Activated T-cell treated with anti-CD3 and anti-CD28 coated beads for 48 hours (primary cell): Measurements from ENCODE around the gene UBL5.
"Not testable (repeated sequence)": the region's sequence is repeated elsewhere in the genome, so short reads cannot be mapped to it uniquely, and the experiment has no call there.

Source experiments
- DNase-seq: peaks from one replicate; pipeline ENCODE4 v3.0.0-alpha.2; 2020; ENCODE audit warnings: low read depth

The UBL5 gene

DNA sequence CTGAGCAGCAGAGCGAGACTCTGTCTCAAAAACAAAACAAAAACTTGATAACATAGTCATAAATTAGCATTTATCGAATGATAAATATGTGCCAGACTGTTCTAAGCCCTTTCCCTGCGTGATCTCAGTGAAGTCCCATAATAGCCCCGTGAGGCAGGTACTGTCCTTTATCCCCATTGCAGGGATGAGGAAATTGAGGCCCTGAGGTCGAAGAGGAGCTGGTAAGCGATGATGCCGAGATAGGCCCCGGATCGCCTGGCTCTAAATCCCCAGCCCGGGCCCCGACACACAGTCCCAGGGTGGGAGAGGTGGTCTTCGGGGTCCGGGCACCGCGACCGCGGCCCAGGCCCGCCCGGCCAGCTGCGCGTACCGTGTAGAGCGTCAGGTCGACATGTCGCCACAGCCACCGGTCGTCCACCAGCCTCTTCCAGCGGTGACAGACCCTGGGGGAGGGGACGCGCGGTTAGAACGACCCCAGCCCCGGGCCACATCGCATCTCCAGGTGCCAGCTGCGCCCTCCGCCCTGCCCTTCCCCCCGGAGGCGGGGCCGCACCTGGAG is 9.5 kb upstream of the UBL5 start:
- DNase-seq = no peak

DNA sequence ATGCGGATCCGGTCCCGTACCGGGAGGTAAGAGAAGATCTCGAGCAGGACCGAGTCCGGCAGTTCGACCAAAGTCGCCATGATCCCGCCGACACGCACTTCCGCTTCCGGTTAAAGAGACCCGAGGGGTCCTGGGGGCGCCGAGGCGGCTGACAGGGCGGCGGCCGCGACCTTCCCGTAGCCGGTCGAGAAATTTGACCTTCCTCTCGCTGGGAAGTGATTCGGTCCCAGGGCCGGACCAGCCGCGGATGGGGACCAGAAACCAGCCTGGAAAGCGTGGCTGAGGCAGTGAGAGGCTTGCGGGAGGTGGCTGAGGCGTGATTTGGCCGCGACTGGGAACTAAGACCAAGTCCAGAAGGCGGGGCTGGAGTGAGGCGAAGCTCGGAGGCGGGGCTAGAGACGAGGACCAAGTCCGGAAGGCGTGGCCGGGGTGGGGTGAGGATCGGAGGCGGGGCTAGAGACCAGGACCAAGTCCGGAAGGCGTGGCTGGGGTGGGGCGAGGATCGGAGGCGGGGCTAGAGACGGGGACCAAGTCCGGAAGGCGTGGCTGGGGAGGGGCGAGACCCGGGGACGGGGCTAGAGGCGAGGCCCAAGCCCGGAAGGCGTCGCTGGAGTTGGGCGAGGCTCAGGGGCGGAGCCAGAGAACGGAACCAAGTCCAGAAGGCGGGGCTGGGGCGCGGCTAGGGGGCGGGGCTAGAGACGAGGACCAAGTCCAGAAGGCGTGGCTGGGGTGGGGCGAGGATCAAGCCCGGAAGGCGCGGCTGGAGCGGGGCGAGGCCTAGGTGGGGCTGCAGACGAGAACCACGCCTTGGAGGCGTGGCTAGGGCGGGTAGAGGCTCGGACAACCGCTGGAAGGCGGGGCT is 8.8 kb upstream of the UBL5 start, which contains the start of gene FBXL12:
FBXL12 (minus strand) TSS at position 346 of the 862 bp plus-strand sequence; CDS start at position 80, 266 bp downstream.
- peak; percentile 100 for DNase-seq

DNA sequence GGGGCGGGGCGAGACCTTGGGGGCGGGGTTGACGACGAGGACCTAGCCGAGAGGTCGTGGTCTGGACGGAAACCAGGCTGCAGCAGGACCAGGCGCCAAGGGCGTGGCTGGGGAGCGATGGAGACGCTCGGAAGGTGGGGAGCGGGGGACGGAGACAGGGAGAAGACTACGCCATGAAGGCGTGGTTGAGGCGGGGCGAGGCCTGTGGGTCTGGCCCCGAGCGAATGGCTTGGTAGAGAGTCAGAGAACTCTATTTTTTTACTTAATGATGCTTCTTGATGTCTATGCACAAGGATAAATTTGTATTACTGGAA is 8.2 kb upstream of the UBL5 start:
- no peak for DNase-seq

DNA sequence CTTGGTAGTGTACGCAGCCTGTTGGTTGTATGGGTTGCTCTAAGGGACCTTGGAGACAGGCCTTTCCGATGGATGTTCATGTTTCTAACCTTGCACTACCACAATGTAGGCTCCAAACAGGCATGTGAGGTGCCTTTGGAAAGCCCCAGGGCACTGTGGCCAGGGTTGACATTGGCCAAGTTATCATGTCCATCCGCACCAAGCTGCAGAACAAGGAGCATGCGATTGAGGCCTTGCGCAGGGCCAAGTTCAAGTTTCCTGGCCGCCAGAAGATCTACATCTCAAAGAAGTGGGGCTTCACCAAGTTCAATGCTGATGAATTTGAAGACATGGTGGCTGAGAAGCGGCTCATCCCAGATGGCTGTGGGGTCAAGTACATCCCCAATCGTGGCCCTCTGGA is 7.7 kb upstream of the UBL5 start:
- DNase-seq = not testable (repeated sequence)

DNA sequence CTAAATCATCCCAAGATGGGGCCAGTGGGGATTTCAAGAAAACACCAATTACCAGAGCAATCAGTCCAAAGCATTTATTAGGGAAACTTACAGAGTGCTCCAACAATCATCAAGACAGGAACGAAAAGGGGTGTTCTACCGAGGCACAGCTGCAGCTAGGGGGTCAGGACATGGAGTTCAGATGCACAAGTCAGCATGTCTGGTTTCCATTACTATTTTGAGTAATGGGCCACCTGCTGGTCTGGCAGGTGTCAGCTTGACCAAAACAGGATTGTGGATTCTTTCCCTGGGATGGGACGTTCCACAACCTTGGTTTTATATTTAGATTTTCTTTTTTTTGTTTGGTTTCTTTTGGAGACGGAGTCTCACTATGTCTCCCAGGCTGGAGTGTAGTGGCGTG is 3.9 kb upstream of the UBL5 start:
- no peak for DNase-seq

DNA sequence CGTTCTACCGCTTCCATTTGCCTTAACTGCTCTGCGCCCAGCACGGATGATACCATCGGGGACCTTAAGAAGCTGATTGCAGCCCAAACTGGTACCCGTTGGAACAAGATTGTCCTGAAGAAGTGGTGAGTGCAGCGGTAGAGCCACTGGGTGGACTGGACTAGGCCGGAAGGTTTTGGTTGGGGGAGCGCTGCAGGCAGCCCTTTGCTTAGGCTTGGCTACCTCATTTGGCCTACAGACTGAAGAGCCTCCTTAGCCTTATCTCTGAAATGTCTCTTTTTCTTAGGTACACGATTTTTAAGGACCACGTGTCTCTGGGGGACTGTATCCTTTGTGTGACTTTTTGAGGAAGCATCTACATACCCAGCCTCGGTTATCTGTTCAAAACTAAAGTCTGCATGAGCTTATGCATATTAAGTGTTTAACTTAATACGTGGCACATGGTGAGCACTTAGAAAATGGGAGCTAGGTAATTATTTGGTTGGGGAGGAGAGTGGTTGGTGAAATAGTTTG is 889 bp downstream of the UBL5 start:
- DNase-seq = no peak

DNA sequence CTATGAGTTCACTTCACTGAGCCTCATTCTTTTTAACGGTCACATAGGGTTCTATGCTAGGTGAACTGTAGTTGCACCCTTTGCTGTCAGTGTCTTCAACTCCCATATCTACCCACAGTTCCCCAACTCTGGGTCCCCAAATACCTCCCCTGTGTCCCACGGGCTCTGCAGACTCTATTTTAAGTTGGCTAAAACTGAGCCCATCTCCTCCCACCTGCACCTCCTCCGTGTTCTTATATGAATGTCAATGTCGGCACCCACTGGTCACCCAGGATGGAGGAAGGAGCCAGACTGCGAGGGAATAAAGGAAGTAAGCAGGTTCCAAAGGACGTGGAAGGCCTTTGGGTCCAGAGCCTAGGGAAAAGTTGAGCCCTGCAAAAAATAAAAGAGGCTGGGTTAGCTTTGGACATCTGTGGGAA is 6.6 kb downstream of the UBL5 start:
- DNase-seq = no peak

DNA sequence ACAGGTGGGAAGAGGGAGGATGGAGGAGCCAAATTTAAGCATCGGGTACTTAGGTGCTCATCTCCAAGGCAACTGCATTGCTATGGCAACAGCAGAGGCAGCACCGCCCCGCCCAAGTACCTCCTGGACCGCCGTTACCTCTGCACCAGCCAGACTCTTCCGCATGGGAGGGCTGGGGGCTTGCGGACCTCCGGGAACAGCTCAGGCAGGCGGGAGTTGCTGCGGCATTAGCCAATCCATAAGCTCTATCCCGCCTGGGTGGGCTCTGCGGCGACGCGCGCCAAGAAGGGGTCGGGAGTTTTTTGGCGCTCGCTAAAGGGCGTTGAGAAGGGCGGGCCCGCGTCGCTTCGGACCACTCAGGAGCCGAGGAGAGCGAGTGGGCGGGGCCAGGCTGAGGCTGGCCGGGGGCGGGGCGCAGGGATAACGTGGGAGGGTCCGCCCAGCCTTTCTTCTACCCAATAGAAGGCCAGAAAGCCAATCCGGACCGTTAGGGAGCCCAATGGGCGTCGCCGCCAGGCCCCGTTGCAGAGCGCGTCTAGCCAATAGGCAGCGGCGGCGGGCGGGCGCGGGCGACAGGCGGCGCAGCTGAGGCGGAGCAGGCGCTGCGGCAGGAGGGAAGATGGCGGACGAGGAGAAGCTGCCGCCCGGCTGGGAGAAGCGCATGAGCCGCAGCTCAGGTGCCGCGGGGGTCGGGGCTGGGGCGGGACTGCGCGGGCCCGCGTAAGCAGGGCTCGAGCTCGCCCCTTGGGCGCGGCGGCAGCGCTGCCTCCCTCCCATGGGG is 7.2 kb downstream of the UBL5 start, which contains the start of gene PIN1:
PIN1 (plus strand) TSS at position 593 of the 781 bp plus-strand sequence; CDS start at position 620, 27 bp downstream.
- DNase-seq = peak; percentile 99

DNA sequence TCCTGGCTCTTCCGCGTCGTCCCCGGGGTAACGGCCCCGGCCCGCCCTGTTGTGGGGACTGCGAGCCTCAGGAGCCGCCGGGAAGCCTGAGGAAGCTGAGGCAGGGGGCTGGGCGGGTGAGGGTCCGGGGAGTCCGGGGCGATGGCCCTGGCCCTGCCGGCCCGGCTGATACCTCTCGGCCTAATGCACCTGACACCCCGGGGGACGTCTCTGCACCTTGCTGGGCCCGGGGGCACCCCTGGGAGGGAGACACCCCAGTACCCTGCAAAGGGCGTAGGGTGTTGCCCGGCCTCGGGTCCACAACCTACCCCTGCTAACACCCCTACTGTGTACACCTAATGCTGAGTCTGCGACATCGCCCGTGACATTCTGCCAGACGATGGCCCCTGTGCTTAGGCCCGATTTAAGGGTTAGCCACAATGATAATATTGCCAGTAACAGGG is 7.8 kb downstream of the UBL5 start:
- DNase-seq = no peak

DNA sequence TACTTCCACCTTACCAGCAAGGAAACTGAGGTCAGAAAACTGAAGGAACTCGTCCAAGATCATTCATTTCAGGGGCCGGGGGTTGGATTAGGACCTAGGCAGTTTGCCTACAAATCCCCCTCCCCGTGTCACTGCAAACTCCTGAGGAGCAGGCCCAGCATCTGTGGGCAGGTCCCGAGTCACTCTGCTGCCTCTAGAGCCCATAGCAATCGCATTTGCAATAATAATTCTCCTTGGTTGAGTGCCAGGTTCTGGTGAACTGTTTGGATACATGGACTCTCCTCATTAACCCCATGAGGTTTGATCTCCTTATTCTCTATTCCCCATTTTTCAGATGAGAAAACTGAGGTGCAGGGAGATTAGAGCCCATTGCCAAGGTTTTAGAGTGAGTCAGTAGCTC is 8.3 kb downstream of the UBL5 start:
- no peak for DNase-seq

DNA sequence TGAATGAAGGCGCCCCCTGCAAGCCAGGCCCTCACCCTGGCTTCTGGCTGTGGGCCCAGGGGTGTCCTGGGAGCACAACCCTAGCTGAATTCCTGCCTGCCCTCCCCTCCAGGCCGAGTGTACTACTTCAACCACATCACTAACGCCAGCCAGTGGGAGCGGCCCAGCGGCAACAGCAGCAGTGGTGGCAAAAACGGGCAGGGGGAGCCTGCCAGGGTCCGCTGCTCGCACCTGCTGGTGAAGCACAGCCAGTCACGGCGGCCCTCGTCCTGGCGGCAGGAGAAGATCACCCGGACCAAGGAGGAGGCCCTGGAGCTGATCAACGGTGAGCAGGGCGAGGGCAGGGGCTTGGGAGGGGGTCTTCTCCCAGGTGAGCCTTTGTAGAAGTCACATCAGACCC is 10.6 kb downstream of the UBL5 start:
- DNase-seq = no peak

DNA sequence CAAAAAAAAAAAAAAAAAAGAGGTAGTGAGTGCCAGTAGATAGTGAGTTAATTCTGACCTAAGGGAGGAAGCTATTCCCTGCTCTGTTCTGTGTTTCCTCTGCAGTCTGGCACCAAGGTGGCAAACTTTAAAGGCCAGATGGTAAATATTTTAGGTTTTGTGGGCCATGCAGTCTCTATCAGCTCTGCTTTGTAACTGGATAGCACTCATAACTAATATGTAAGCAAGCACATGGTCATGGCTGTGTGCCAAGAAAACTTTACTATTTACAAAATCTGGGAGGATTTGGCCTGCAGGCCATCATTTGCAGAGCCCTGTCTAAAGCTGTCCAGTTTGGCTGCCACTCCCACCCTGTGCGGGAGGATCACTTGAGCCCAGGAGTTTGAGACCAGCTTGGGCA is 11.7 kb downstream of the UBL5 start:
- DNase-seq = no peak

DNA sequence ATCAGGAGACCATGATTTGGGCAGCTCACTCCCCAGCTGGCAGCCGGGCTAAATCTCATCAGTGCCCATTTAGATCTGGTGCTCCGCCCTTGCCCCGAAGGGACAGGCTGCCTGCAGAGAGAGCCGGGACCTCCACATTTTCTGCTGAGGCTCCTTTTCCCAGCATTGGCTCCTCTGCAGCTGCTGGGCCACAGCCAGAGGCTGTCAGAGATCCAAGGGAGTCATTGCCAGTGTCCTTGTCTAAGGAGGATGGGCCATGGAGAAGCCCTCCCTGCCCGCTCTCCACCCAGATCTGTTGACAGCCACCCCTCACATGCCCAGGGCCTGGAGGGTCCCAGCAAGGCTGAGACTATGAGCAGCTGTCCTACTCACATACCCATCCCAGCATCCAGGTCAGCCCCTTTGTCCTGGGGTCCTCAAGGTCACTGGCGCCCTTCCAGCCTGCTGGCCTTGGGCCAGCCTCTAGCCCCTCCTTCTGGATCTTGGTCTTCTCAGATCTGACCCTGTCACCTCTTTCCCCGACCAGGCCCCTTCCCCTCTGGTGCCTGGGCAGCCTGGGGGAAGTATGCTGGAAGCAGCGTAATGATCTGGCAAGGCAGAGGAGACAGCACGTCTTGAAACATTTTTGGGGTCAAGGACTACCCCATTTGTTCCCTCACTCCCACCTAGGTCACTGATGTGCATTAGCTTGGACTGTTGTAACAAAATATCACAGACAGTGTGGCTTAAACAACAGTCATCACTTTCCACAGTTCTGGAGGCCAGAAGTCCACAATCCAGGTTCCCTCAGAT is 15.3 kb downstream of the UBL5 start:
- no peak for DNase-seq

DNA sequence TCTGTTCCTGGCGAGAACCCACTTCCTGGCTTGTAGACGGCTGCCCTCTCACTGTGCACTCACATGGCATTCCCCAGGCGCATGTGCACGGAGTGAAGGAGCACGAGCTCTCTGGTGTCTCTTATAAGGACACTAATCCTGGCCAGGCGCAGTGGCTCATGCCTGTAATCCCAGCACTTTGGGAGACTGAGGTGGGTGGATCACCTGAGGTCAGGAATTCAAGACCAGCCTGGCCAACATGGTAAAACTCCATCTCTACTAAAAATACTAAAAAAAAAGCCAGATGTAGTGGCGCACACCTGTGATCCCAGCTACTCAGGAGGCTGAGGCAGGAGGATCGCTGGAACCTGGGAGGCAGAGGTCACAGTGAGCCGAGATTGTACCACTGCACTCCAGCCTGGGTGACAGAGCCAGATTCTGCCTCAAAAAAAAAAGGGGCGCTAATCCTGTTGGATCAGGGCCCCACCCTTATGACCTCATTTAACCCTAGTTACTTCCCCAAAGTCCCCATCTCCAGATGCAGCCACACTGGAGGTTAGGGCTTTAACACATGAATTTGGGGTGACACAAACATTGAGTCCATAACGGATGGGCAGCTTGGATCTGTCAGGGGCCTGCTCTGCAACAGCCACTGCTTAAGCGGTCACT is 16.0 kb downstream of the UBL5 start:
- DNase-seq = not testable (repeated sequence)

DNA sequence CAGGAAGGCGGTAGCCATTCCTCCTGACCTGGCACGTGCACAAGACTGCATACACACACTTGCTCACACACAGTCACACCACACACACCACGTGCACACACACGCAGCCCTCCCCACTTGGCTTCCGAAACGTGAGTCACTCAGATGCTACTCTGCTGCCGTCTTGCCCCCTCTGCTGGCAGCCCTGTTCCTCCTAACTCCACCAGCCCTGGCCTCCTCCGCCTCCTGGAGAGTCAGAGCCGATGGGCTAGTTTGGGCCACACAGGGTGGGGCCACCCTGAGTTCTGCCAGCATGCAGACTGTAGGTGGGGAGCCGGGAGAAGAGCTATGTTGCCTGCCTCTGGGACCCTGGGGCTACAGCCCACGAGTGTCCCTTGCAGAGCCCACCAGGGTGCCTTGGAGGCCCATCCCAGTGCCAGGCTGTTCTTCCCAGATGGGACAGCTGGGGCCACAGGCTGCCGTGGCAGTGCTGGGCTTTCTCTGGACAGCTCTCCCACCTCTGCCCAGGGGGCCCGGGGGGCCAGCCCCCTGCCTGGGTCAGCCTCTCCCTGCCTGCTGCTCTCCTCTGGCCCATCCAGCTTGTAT is 19.5 kb downstream of the UBL5 start:
- peak; percentile 55 for DNase-seq

DNA sequence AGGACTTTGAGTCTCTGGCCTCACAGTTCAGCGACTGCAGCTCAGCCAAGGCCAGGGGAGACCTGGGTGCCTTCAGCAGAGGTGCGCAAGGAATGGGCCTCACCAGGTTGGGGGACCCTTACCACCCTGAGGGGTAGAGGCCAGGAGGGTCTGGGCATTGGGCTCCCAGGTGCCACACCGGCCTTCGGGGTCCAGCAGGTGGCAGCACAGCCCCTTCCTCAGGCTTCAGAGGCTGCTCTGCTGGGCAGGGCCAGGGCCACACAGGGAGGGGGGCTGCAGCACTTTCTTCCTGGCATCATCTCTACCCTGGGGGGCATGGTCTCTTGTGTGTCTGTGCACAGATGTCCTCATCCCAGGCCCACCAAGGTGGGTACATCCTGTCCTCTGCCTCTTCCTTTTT is 20.3 kb downstream of the UBL5 start:
- DNase-seq = no peak

DNA sequence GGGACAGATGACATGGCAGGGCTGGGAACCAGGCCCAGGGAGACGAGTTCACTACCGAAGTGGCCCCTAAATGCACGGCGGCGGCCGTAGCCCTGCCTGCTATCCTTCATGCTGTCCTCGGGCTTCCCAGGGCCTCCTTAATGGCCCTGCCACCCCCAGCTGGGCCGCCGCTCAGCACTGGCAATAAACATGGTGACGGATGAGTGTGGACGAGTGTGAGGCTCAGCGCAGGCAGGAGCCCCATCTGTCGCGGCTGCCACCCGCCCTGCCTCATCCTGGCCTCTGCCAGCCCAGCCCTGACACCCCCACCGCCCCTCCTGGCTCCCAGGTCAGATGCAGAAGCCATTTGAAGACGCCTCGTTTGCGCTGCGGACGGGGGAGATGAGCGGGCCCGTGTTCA is 21.0 kb downstream of the UBL5 start:
- DNase-seq = no peak

DNA sequence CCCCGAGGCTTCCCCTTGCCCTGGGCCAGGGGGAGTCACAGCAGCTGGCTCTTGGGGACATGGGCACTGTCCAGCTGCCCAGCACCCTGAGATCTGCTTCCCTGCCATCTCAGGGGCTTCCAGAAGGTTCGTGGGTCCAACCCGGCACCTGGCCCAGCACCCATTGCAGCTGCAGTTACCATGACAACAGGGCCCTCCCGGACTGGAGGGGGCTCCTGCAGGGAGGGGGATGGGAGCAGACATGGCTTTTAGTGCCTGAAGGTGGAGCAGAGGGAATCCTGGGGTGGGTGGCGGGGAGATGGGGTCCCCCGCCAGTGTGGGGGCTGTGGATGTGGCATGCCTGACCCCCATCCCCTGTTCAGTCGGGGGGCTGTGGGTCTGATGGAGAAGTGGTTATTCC is 22.1 kb downstream of the UBL5 start:
- DNase-seq = no peak

DNA sequence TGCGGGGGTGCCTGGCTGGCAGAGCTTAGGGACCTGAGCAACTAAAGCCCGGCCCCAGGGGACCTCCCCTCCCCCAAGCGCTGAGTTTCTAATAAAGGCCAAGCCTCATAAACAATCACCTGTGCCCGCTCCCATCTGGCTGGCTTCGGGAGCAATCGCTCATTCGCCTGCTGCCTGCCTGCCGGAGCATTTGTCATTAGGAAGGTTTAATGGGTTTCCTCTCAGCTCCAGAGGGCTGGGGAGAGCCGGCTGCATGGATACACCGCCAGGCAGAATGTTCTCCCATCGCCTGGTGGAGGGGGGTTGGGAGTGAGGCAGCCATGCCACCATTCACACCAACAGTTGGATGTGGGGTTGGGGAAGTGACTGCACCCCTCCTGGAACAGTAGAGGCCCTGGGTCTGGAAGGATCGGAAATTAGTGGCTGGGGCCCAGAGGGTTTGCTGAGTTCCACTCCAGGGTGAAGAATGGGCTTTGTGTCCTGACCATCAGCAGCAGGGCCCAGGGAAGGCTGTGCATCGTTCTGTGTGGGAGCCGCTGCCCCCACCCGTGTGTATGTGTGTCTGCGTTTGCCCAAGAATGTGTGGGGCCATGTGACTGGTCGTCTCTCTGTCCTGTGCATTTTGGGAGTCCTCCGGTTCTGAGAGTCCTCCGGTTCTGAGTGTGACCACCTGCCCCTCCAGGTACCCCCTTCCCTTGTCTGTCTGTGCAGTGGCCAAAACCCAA is 22.7 kb downstream of the UBL5 start:
- DNase-seq = no peak

DNA sequence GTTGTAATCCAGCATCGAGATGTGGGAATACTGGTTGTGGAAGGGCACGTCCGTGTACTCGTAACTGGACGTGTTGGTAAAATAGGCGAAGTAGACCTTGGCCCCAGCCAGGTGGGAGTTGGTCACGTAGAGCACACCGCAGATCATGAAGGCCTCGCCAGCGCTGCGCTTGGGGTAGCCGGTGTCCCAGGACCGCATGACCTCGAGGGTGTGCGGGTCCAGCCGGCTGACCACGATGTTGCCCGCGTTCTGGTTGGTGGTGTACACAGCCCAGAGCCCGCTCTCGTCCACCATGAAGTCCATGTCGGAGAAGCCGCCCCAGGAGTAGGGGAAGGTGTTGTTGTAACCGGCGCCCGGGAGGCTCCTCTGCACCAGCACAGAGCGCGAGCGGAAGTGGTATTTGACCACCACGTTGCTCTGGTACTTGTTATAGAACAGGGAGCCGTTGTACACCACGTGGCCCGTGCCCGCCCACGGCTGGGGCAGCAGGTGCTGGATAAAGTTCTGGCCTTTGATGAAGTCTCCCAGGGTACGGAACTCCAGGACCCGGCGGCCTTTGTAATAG is 26.6 kb downstream of the UBL5 start:
- DNase-seq = no peak
